Mammary epithelial cell (primary cell): ENCODE data around the gene SYT14.

Experiments used
- CTCF ChIP-seq, 2 donors: IDR thresholded peaks in 1 of 2; conservative IDR thresholded peaks in 1 of 2; 2 replicates each; pipeline ENCODE4 v1.5.1; 2011 to 2012; ENCODE audit warnings: inconsistent platforms in 2 of 2, low read length in 2 of 2, mild to moderate bottlenecking in 2 of 2, control low read depth in 1 of 2, low read depth in 1 of 2; ENCODE audit not compliant: insufficient read depth in 1 of 2; ENCODE audit errors: extremely low read depth in 1 of 2
- EZH2 ChIP-seq: IDR thresholded peaks from 2 replicates; pipeline ENCODE4 v1.6.1; 2012; ENCODE audit warnings: low read length, inconsistent platforms, borderline replicate concordance

- no peak for TF ChIP-seq CTCF (conservative IDR thresholded peaks at IDR 0.05 in 1 of 2, IDR thresholded peaks at IDR 0.05 in 1 of 2; ENCODE audit: extremely low read depth in 1 of 2, insufficient read depth in 1 of 2, low read depth in 1 of 2, low read length in 2 of 2)
- TF ChIP-seq EZH2: no peak
Observed at GRCh38 chr1:209993061-209993830, 55.2 kb downstream of the SYT14 start.
